T-cell (primary cell): ENCODE data around the gene RAB18. TPM values are rescaled to one million over a fixed set of nuclear protein-coding genes. Genes with fewer than 3 reads are reported as not detected.

Experiments
- ATAC-seq, 4 experiments: fragments of 200-7000 bp in 3 of 4; fragments of 150-1000 bp in 1 of 4; cut with Tn5 transposase; replicated peaks in 1 of 4; 1 replicate in 3 of 4; 2 replicates in 1 of 4; pipeline ENCODE4 v1.10.0; 2021; ENCODE audit warnings: moderate library complexity in 3 of 4, mild to moderate bottlenecking in 2 of 4, moderate number of reproducible peaks in 1 of 4
- CTCF ChIA-PET, 2 donors: fragments of 300-600 bp; sonication (Branson Sonifier 250); formaldehyde crosslinking; loops; one replicate each; lab custom pipeline; 2022; ENCODE audit warnings: antibody characterized with exemption in 2 of 2; lab: Charles Lee
- POLR2A ChIA-PET, 2 donors: fragments of 300-600 bp; sonication (Branson Sonifier 250); formaldehyde crosslinking; loops; one replicate each; lab custom pipeline; 2022; ENCODE audit warnings: antibody characterized with exemption in 2 of 2; lab: Charles Lee
- DNase-seq, 35 experiments: peaks; one replicate each; pipeline versions ENCODE4 v3.0.0 to v3.0.0-alpha.2; 2013 to 2023
- H3K27ac ChIP-seq: one replicate; pipeline ENCODE4 v1.5.1; 2013; ENCODE audit warnings: low read length
- H3K27me3 ChIP-seq, 2 experiments: replicated peaks in 1 of 2; 1 replicate in 1 of 2; 2 replicates in 1 of 2; pipeline versions ENCODE4 v1.6.1 to v1.7.0; 2013; ENCODE audit warnings: low read length in 1 of 2, mixed read lengths in 1 of 2; ENCODE audit not compliant: control insufficient read depth in 2 of 2, insufficient read depth in 2 of 2; ENCODE audit errors: extremely low read depth in 1 of 2
- H3K36me3 ChIP-seq, 2 donors: 1 replicate in 1 of 2; 2 replicates in 1 of 2; pipeline versions ENCODE4 v1.6.1 to v1.7.0; 2013; ENCODE audit warnings: low read length in 1 of 2; ENCODE audit not compliant: control insufficient read depth in 2 of 2, insufficient read depth in 1 of 2; ENCODE audit errors: extremely low read depth in 1 of 2
- H3K4me1 ChIP-seq, 2 experiments: 1 replicate in 1 of 2; 2 replicates in 1 of 2; pipeline versions ENCODE4 v1.6.1 to v1.7.0; 2013; ENCODE audit warnings: low read length in 2 of 2, mixed read lengths in 1 of 2; ENCODE audit not compliant: insufficient read depth in 2 of 2, control insufficient read depth in 1 of 2; ENCODE audit errors: extremely low read depth in 1 of 2
- H3K4me3 ChIP-seq, 2 donors: 1 replicate in 1 of 2; 2 replicates in 1 of 2; pipeline versions ENCODE4 v1.5.1 to v1.7.0; 2013; ENCODE audit warnings: mild to moderate bottlenecking in 2 of 2, low read length in 1 of 2, moderate library complexity in 1 of 2; ENCODE audit not compliant: control insufficient read depth in 1 of 2; ENCODE audit errors: extremely low read depth in 1 of 2
- H3K9me3 ChIP-seq: 2 replicates; pipeline ENCODE4 v1.7.0; 2013
- H3K27ac Mint-ChIP-seq, 2 donors: one replicate each; pipeline ENCODE4 v1.8.0; 2020 to 2021; ENCODE audit warnings: mild to moderate bottlenecking in 2 of 2, mixed read lengths in 2 of 2
- H3K27me3 Mint-ChIP-seq, 2 donors: one replicate each; pipeline ENCODE4 v1.8.0; 2021 to 2022; ENCODE audit warnings: mixed read lengths in 2 of 2
- H3K36me3 Mint-ChIP-seq: one replicate; pipeline ENCODE4 v1.8.0; 2021; ENCODE audit warnings: mixed read lengths
- H3K4me1 Mint-ChIP-seq, 3 donors: one replicate each; pipeline ENCODE4 v1.8.0; 2020 to 2022; ENCODE audit warnings: mixed read lengths in 3 of 3, mild to moderate bottlenecking in 1 of 3
- H3K4me3 Mint-ChIP-seq, 3 donors: one replicate each; pipeline ENCODE4 v1.8.0; 2020 to 2022; ENCODE audit warnings: mild to moderate bottlenecking in 3 of 3, mixed read lengths in 3 of 3, moderate library complexity in 3 of 3
- H3K9me3 Mint-ChIP-seq, 3 donors: one replicate each; pipeline ENCODE4 v1.8.0; 2020 to 2022; ENCODE audit warnings: mixed read lengths in 3 of 3
- WGBS: methylation state at CpG from one replicate; pipeline ENCODE4 v1.1.5; 2013; ENCODE audit warnings: missing lambda C conversion rate; ENCODE audit not compliant: insufficient coverage; 5-methylcytosine and 5-hydroxymethylcytosine counted together
- total RNA-seq, 35 experiments: library from RNA in 6 of 35; stranded (reverse) in 6 of 35; fragments of 120-200 nt in 1 of 35; gene quantifications; one replicate each; pipeline versions ENCODE4 v1.2.1 to v1.2.4 and lab custom pipeline; 2013 to 2026

Gene RAB18
- total RNA-seq, 5 donors from 2014 or later (not counting 1 experiment from before 2014, with no cell fraction given) = 56.5 to 118 (median 69.5) TPM

DNA sequence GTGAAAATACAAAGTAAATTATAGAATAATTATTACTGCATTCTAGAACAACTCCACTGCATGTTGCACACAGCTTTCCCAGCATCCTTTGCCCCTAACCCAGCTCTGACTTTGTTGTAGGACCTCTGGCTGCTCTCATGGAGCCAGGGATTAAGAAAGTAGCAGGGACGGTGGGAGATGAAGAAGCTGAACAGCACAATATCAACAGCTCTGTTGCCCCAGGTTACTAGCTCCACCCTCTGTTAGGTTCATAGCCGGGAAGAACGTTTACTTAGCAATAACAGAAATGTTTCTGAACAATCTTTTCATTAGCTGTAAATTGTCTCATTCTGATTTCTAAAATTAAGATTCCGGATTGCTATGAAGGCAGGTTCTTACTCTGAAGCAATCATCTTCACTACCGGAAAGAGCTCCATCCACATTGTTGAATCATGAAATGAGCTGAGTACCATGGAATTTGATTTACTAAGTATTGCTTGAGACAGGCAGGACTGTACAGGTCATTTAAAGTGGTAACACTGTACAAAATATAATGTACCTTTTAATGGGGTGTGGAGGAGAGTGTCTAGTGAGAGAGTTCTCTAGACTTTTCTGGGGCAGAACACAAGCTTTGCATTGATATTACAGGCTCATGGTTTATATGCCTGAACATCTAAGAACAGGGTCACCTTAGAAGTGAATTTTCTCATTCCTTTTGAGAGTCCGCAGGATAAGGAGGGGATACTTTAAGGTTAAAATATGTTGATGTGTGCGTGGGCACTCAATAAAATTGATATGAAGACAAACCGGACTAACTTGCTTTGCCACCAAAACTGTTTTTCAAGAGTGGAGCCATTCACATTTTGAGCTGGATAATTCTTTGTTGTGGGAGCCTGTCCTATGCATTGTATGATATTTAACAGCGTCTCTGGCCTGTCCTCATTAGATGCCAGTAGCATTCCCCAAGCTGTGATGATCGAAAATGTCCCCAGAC is 20.8 kb upstream of the RAB18 start:
- WGBS = 82% methylated on average over 7 of the region's 10 CpGs
- Histone ChIP-seq H3K4me1 (no peaks in the 10 kb centered on the region), H3K27ac (no peak overlapping the region), H3K9me3 (no peaks in the 10 kb centered on the region), H3K36me3 (no peaks in the 10 kb centered on the region), H3K27me3 (no peaks in the 10 kb centered on the region), H3K4me3 (no peak overlapping the region)
- ATAC-seq (no peak), DNase-seq (no peak)
- Mint-ChIP-seq H3K27ac (no peak overlapping the region), H3K27me3 (peaks cover 4 to 21% of the 10 kb centered on the region in 2 donors), H3K36me3 (no peaks in the 10 kb centered on the region), H3K4me1 (no peaks in the 10 kb centered on the region), H3K4me3 (no peak overlapping the region), H3K9me3 (peaks cover 0 to 8% (median 6%) of the 10 kb centered on the region in 3 donors)
- ChIA-PET CTCF (no interaction called here), POLR2A (no interaction called here)

DNA sequence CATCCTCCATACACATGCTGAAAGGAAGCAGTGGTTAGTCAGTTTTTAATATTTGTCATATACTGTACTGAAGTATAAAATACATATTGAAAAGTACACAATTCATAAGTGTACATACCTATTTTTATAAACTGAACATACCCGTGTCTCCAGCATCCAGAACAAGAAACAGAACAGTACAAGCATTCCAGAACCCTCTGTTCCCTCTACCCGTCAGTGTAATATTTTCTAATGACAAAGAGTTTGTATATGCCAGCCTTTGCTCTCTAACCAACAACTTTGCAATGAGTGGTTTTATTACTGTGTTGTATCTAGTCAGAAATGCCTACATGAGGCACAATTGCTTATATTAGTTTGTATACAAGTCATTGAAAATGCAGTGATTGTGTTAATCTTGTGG is 18.7 kb upstream of the RAB18 start:
- Histone ChIP-seq H3K4me3 (no peak overlapping the region), H3K36me3 (no peaks in the 10 kb centered on the region), H3K27me3 (no peaks in the 10 kb centered on the region), H3K9me3 (no peaks in the 10 kb centered on the region), H3K27ac (no peak overlapping the region), H3K4me1 (no peaks in the 10 kb centered on the region)
- POLR2A ChIA-PET = no interaction called here
- H3K9me3 Mint-ChIP-seq = peaks cover 0 to 8% (median 6%) of the 10 kb centered on the region in 3 donors
- H3K36me3 Mint-ChIP-seq = peaks cover 4% of the 10 kb centered on the region
- no CpG with 5 or more reads among the region's 2 CpGs for WGBS
- H3K4me3 Mint-ChIP-seq = no peak overlapping the region
- CTCF ChIA-PET = interaction anchor here in 1 of 2 donors (1.4 kb wide), 1 partner anchor 17 kb away, joined by 3 read pairs; no protein-coding TSS in a partner anchor
- peaks cover 4 to 30% of the 10 kb centered on the region in 2 donors for H3K27me3 Mint-ChIP-seq
- ATAC-seq (no peak), DNase-seq (no peak)
- H3K27ac Mint-ChIP-seq = no peak overlapping the region
- no peaks in the 10 kb centered on the region for H3K4me1 Mint-ChIP-seq

DNA sequence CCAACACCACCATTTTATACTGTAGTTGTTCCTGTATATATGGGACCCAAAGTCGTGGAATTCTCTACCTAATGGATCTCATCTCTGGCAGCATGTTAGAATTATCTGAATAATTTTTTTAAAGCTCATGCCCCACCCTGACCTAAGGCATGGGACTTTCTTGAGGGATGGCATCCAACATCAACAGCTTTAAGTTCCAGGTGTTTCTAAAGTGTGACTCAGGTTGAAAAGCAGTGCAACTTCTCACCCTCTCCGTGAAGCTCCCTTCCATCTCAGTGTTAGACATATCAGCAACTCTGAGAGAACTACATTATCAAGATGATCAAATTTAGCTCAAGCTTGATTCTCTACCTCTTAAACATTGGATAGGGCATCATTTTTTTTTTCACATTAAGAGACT is 18.1 kb upstream of the RAB18 start:
- CTCF ChIA-PET = interaction anchor here in 1 of 2 donors (0.6 kb wide), 2 partner anchors 11 to 170 kb away, joined by 4 to 5 read pairs; no protein-coding TSS in a partner anchor
- ATAC-seq = no peak
- Histone ChIP-seq H3K4me1 (no peaks in the 10 kb centered on the region), H3K9me3 (no peaks in the 10 kb centered on the region), H3K27me3 (peaks cover 0 to 3% of the 10 kb centered on the region in 2 experiments), H3K4me3 (no peak overlapping the region), H3K27ac (no peak overlapping the region), H3K36me3 (no peaks in the 10 kb centered on the region)
- POLR2A ChIA-PET = no interaction called here
- no peak for DNase-seq
- no peak overlapping the region for H3K4me3 Mint-ChIP-seq
- no peaks in the 10 kb centered on the region for H3K4me1 Mint-ChIP-seq
- WGBS = 30% methylated on average over 1 of the region's 2 CpGs
- peaks cover 9% of the 10 kb centered on the region for H3K36me3 Mint-ChIP-seq
- peaks cover 4 to 35% of the 10 kb centered on the region in 2 donors for H3K27me3 Mint-ChIP-seq
- no peak overlapping the region for H3K27ac Mint-ChIP-seq
- peaks cover 5 to 12% (median 11%) of the 10 kb centered on the region in 3 donors for H3K9me3 Mint-ChIP-seq

DNA sequence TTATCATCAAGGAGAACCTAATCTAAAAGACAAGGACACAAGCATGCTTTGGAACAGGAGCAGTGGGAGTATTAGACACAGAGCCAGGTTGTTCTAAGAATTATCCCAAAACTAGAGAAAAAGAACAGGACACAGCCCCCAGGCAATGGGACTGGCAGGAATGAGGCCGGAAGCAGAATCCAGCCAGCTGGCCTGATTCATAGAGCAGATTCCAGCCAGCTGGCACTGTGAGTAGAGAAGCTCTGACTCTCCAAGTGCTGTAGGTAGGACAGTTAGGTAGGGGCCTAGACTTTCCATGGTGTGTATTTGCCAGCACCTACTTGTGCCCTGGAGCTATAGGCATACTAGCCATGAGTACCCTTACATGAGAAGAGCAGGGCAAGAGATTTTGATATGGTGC is 13.3 kb upstream of the RAB18 start:
- Histone ChIP-seq H3K9me3 (no peaks in the 10 kb centered on the region), H3K4me1 (no peaks in the 10 kb centered on the region), H3K36me3 (no peaks in the 10 kb centered on the region), H3K27ac (no peak overlapping the region), H3K4me3 (no peak overlapping the region), H3K27me3 (peaks cover 0 to 4% of the 10 kb centered on the region in 2 experiments)
- POLR2A ChIA-PET = no interaction called here
- no peak for ATAC-seq
- peaks cover 8 to 22% (median 17%) of the 10 kb centered on the region in 3 donors for H3K9me3 Mint-ChIP-seq
- CTCF ChIA-PET = no interaction called here
- no peaks in the 10 kb centered on the region for H3K4me1 Mint-ChIP-seq
- 78% methylated on average over 1 of the region's 1 CpG for whole genome bisulfite sequencing
- H3K36me3 Mint-ChIP-seq = peaks cover 10% of the 10 kb centered on the region
- peaks cover 10 to 41% of the 10 kb centered on the region in 2 donors for H3K27me3 Mint-ChIP-seq
- no peak overlapping the region for H3K4me3 Mint-ChIP-seq
- no peak for DNase-seq
- H3K27ac Mint-ChIP-seq = no peak overlapping the region

GRCh38 chr10:27494116-27494805 is 9.8 kb upstream of the RAB18 start:
- H3K9me3 ChIP-seq = no peaks in the 10 kb centered on the region
- ChIA-PET CTCF (interaction anchor here in 1 of 2 donors (0.6 kb wide), 1 partner anchor 11 kb away, joined by 6 read pairs; no protein-coding TSS in a partner anchor), POLR2A (no interaction called here)
- no peaks in the 10 kb centered on the region for H3K4me1 ChIP-seq
- 20% methylated on average over 1 of the region's 1 CpG for WGBS
- no peak overlapping the region for H3K4me3 Mint-ChIP-seq
- no peaks in the 10 kb centered on the region for H3K4me1 Mint-ChIP-seq
- no peak overlapping the region for H3K27ac Mint-ChIP-seq
- peaks cover 0 to 9% of the 10 kb centered on the region in 2 experiments for H3K27me3 ChIP-seq
- peaks cover 8 to 16% (median 9%) of the 10 kb centered on the region in 3 donors for H3K9me3 Mint-ChIP-seq
- no peaks in the 10 kb centered on the region for H3K36me3 ChIP-seq
- no peak overlapping the region for H3K4me3 ChIP-seq
- no peak for ATAC-seq
- H3K36me3 Mint-ChIP-seq = peaks cover 6% of the 10 kb centered on the region
- no peak overlapping the region for H3K27ac ChIP-seq
- H3K27me3 Mint-ChIP-seq = peaks cover 10 to 20% of the 10 kb centered on the region in 2 donors
- DNase-seq = no peak

- WGBS = 92% methylated on average over 2 of the region's 4 CpGs
- no peak for ATAC-seq
- Mint-ChIP-seq H3K4me3 (no peak overlapping the region), H3K4me1 (no peaks in the 10 kb centered on the region), H3K27me3 (peaks cover 8 to 12% of the 10 kb centered on the region in 2 donors), H3K27ac (no peak overlapping the region), H3K9me3 (peaks cover 2 to 9% (median 4%) of the 10 kb centered on the region in 3 donors), H3K36me3 (no peaks in the 10 kb centered on the region)
- no peaks in the 10 kb centered on the region for H3K36me3 ChIP-seq
- no peaks in the 10 kb centered on the region for H3K9me3 ChIP-seq
- POLR2A ChIA-PET = no interaction called here
- no peaks in the 10 kb centered on the region for H3K4me1 ChIP-seq
- CTCF ChIA-PET = no interaction called here
- H3K4me3 ChIP-seq = no peak overlapping the region
- no peak overlapping the region for H3K27ac ChIP-seq
- no peak for DNase-seq
- peaks cover 0 to 6% of the 10 kb centered on the region in 2 experiments for H3K27me3 ChIP-seq
These were observed 8.0 kb upstream of the RAB18 start for GRCh38 chr10:27496137-27496536.
